Vagina (tissue), 2 donors: ENCODE measurements around the gene HEXB. TPM values are rescaled to one million over a fixed set of nuclear protein-coding genes. Genes with fewer than 3 reads are reported as not detected.
A peak's percentile ranks its signal among the peaks of the same experiment; 100 is the strongest.

Source experiments
- DNase-seq, 2 donors: peaks; one replicate each; pipeline ENCODE4 v3.0.0-alpha.2; 2017; ENCODE audit errors: extremely low spot score in 2 of 2
- H3K27ac ChIP-seq: fragments of 200-600 bp; sonication (generic); one replicate; pipeline ENCODE4 v1.5.1; 2019
- H3K27me3 ChIP-seq: fragments of 200-600 bp; sonication (generic); one replicate; pipeline ENCODE4 v1.5.1; 2019
- H3K36me3 ChIP-seq, 2 donors: fragments of 200-600 bp; sonication (generic); one replicate each; pipeline ENCODE4 v1.5.1; 2017 to 2019
- H3K4me1 ChIP-seq: fragments of 200-600 bp; sonication (generic); one replicate; pipeline ENCODE4 v1.5.1; 2019
- H3K4me3 ChIP-seq, 2 donors: fragments of 200-600 bp; sonication (generic); 1 replicate in 1 of 2; 2 replicates in 1 of 2; pipeline ENCODE4 v1.5.1; 2016 to 2019
- H3K9me3 ChIP-seq: fragments of 200-600 bp; sonication (generic); one replicate; pipeline ENCODE4 v1.5.1; 2019
- POLR2A ChIP-seq, 2 donors: fragments of 450-650 bp; IDR thresholded peaks; one replicate each; pipeline ENCODE4 v1.6.1; 2017; ENCODE audit warnings: antibody characterized with exemption in 2 of 2, mild to moderate bottlenecking in 2 of 2, moderate library complexity in 2 of 2
- POLR2AphosphoS5 ChIP-seq, 2 donors: sonication (generic); formaldehyde crosslinking; IDR thresholded peaks; one replicate each; pipeline ENCODE4 v1.9.0; 2017; ENCODE audit warnings: antibody characterized with exemption in 2 of 2, mild to moderate bottlenecking in 2 of 2, low read depth in 1 of 2; ENCODE audit not compliant: insufficient read depth in 1 of 2
- intact Hi-C: fragments of 100-400 bp; cut with DNase I; formaldehyde crosslinking; loops from one replicate; pipeline ENCODE4 v1.15.1; 2023
- total RNA-seq: library from RNA; depleted of rRNA; stranded (reverse); fragments of >200 nt; gene quantifications from one replicate; pipeline ENCODE4 v1.2.3, GENCODE V29; 2016
- TF ChIP-seq, protein P1 (sequence below), 3 experiments: fragments of 450-650 bp in 2 of 3; fragments of 200-600 bp in 1 of 3; sonication (generic) in 1 of 3; IDR thresholded peaks; one replicate each; pipeline ENCODE4 v1.5.1; 2017 to 2019; ENCODE audit warnings: antibody characterized with exemption in 3 of 3, mild to moderate bottlenecking in 2 of 3, moderate library complexity in 2 of 3

HEXB gene
- total RNA-seq, 1 donor from 2014 or later: 118 TPM

DNA sequence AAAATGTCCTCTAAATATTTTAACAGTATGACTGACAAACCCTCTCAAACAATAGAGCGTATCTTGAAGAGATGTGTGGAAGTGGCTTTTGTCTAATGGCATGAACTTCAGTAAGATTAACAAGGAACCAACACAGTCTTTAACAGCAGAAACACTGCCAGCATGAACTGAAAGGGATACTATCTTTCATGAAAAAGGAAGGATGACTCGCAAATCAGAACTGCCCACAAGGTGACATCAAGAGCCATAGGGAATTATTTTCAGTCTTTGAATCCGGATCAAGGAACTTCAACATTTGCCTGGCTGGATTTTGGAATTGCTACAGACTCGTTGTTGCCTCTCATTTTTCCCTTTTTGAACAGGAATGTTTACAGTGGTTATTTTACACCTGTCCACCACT lies 5.1 kb upstream of the HEXB start:
- H3K36me3 ChIP-seq: no peaks in the 10 kb centered on the region
- DNase-seq: no peak
- H3K27ac ChIP-seq: no peak overlapping the region
- TF ChIP-seq, protein P1, sequence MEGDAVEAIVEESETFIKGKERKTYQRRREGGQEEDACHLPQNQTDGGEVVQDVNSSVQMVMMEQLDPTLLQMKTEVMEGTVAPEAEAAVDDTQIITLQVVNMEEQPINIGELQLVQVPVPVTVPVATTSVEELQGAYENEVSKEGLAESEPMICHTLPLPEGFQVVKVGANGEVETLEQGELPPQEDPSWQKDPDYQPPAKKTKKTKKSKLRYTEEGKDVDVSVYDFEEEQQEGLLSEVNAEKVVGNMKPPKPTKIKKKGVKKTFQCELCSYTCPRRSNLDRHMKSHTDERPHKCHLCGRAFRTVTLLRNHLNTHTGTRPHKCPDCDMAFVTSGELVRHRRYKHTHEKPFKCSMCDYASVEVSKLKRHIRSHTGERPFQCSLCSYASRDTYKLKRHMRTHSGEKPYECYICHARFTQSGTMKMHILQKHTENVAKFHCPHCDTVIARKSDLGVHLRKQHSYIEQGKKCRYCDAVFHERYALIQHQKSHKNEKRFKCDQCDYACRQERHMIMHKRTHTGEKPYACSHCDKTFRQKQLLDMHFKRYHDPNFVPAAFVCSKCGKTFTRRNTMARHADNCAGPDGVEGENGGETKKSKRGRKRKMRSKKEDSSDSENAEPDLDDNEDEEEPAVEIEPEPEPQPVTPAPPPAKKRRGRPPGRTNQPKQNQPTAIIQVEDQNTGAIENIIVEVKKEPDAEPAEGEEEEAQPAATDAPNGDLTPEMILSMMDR (IDR thresholded peaks at IDR 0.05): no peak
- TF ChIP-seq POLR2AphosphoS5 (IDR thresholded peaks at IDR 0.05; ENCODE audit: insufficient read depth in 1 of 2, low read depth in 1 of 2) (no peak), POLR2A (IDR thresholded peaks at IDR 0.05) (no peak)
- no peak overlapping the region for H3K4me3 ChIP-seq
- H3K4me1 ChIP-seq: no peaks in the 10 kb centered on the region
- intact Hi-C loops: no loop called here
- no peaks in the 10 kb centered on the region for H3K9me3 ChIP-seq
- H3K27me3 ChIP-seq: no peaks in the 10 kb centered on the region

DNA sequence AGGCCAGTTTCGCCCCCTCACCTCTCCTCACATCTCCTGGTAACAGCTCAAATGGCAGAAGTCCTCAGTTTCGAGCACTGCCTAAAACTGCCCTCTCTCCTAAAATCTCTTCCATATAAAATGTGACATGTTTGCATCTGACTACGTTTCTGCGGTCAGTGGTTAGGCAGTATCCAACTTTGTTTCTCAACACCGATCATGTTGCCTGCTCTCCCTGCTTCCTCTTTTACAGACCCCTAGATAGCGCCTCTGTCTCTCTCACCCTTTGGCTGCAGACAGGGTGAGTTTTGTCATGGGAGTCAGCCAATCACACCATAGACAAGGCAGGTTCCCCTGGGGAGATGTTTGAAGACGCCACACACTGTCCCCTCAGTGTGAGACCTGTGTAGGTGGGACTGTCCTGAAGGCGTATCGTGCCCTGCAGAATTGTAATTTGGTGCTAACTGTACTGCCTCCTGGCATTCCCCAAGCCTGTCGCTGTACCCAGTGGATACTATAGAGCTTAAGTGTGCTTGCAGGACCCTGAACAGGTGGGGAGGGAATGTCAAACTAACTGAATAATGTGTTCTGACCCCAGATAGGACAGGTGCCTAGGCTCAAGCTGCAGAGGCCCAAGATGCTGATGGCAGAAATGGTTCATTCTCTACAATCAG lies 1.1 kb downstream of the HEXB start:
- H3K4me3 ChIP-seq: peak overlapping the region; percentile 65 to 79
- H3K4me1 ChIP-seq: peaks cover 21% of the 10 kb centered on the region
- H3K27me3 ChIP-seq: no peaks in the 10 kb centered on the region
- peaks cover 0 to 13% of the 10 kb centered on the region in 2 donors for H3K36me3 ChIP-seq
- no peak for DNase-seq
- no peaks in the 10 kb centered on the region for H3K9me3 ChIP-seq
- TF ChIP-seq POLR2A (IDR thresholded peaks at IDR 0.05) (no peak), POLR2AphosphoS5 (IDR thresholded peaks at IDR 0.05; ENCODE audit: insufficient read depth in 1 of 2, low read depth in 1 of 2) (no peak)
- TF ChIP-seq, protein P1 (IDR thresholded peaks at IDR 0.05): no peak
- H3K27ac ChIP-seq: peak overlapping the region; percentile 86
- intact Hi-C loops: no loop called here

- H3K4me1 ChIP-seq: peaks cover 21% of the 10 kb centered on the region
- DNase-seq: no peak
- H3K36me3 ChIP-seq: peaks cover 0 to 17% of the 10 kb centered on the region in 2 donors
- peak overlapping the region in 1 of 2 donors; percentile 79 for H3K4me3 ChIP-seq
- H3K27ac ChIP-seq: no peak overlapping the region
- no peak for TF ChIP-seq POLR2AphosphoS5 (IDR thresholded peaks at IDR 0.05; ENCODE audit: insufficient read depth in 1 of 2, low read depth in 1 of 2)
- TF ChIP-seq, protein P1 (IDR thresholded peaks at IDR 0.05): no peak
- TF ChIP-seq POLR2A (IDR thresholded peaks at IDR 0.05): no peak
- intact Hi-C loops: no loop called here
- H3K9me3 ChIP-seq: no peaks in the 10 kb centered on the region
- no peaks in the 10 kb centered on the region for H3K27me3 ChIP-seq
Measured at GRCh38 chr5:74686962-74687751, 2.1 kb downstream of the HEXB start.

DNA sequence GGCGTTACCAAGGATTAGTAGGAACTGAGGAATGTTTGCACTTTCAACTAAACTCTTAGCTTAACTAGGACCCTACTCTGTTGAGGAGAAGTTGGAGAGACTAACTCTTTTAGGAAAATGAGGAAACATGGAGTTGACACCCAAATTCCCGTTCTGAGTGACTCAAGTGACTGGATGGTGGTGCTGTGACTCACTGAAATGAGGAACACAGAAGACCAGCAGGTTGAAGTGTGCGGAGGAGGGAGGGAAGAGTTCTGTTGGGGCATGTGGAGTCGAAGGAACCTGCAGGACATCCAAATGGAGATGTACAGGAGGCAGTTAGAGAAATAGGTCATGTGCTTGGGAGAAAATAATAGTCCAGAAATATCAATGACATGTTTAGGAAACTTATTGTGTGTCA lies 8.2 kb downstream of the HEXB start:
- H3K27me3 ChIP-seq: no peaks in the 10 kb centered on the region
- TF ChIP-seq POLR2AphosphoS5 (IDR thresholded peaks at IDR 0.05; ENCODE audit: insufficient read depth in 1 of 2, low read depth in 1 of 2): no peak
- TF ChIP-seq, protein P1 (IDR thresholded peaks at IDR 0.05): no peak
- TF ChIP-seq POLR2A (IDR thresholded peaks at IDR 0.05): no peak
- no peaks in the 10 kb centered on the region for H3K9me3 ChIP-seq
- DNase-seq: no peak
- H3K4me1 ChIP-seq: no peaks in the 10 kb centered on the region
- intact Hi-C loops: no loop called here
- H3K27ac ChIP-seq: no peak overlapping the region
- no peak overlapping the region for H3K4me3 ChIP-seq
- peaks cover 0 to 45% of the 10 kb centered on the region in 2 donors for H3K36me3 ChIP-seq

- DNase-seq: no peak
- H3K4me3 ChIP-seq: no peak overlapping the region
- H3K4me1 ChIP-seq: no peaks in the 10 kb centered on the region
- no peak overlapping the region for H3K27ac ChIP-seq
- no peaks in the 10 kb centered on the region for H3K27me3 ChIP-seq
- H3K36me3 ChIP-seq: peaks cover 0 to 55% of the 10 kb centered on the region in 2 donors
- intact Hi-C loops: no loop called here
- H3K9me3 ChIP-seq: no peaks in the 10 kb centered on the region
- TF ChIP-seq POLR2A (IDR thresholded peaks at IDR 0.05): no peak
- TF ChIP-seq, protein P1 (IDR thresholded peaks at IDR 0.05): no peak
- TF ChIP-seq POLR2AphosphoS5 (IDR thresholded peaks at IDR 0.05; ENCODE audit: insufficient read depth in 1 of 2, low read depth in 1 of 2): no peak
Measured at GRCh38 chr5:74717596-74717995, 32.6 kb downstream of the HEXB start.
